H9 (cell line): ENCODE data around the gene OMA1. TPM values are rescaled to one million over a fixed set of nuclear protein-coding genes. Genes with fewer than 3 reads are reported as not detected.

Source experiments
- DNase-seq: peaks from one replicate; pipeline ENCODE4 v3.0.0-alpha.2; 2017
- H2AFZ ChIP-seq: one replicate; pipeline ENCODE4 v1.6.1; 2013; ENCODE audit warnings: mild to moderate bottlenecking, low read length, control low read depth, moderate library complexity
- H2AK5ac ChIP-seq: 2 replicates; pipeline ENCODE4 v1.6.1; 2013; ENCODE audit warnings: low read length, control low read depth, mixed read lengths; ENCODE audit not compliant: insufficient read length
- H2BK120ac ChIP-seq: one replicate; pipeline ENCODE4 v1.6.1; 2013; ENCODE audit warnings: low read depth, mild to moderate bottlenecking, low read length, control low read depth, inconsistent platforms; ENCODE audit not compliant: poor library complexity, severe bottlenecking
- H2BK12ac ChIP-seq: 2 replicates; pipeline ENCODE4 v1.6.1; 2013; ENCODE audit warnings: low read length, control low read depth, mixed read lengths, low read depth; ENCODE audit not compliant: insufficient read length
- H2BK15ac ChIP-seq: 2 replicates; pipeline ENCODE4 v1.6.1; 2013; ENCODE audit warnings: low read depth, low read length, control low read depth
- H2BK20ac ChIP-seq: one replicate; pipeline ENCODE4 v1.6.1; 2013; ENCODE audit warnings: low read depth, mild to moderate bottlenecking, low read length, control low read depth, inconsistent platforms; ENCODE audit not compliant: poor library complexity, severe bottlenecking
- H2BK5ac ChIP-seq: 2 replicates; pipeline ENCODE4 v1.6.1; 2013; ENCODE audit warnings: low read length, control low read depth, mixed read lengths; ENCODE audit not compliant: insufficient read length
- H3K14ac ChIP-seq: 2 replicates; pipeline ENCODE4 v1.6.1; 2013; ENCODE audit warnings: low read length, control low read depth; ENCODE audit not compliant: insufficient read depth
- H3K18ac ChIP-seq: 2 replicates; pipeline ENCODE4 v1.6.1; 2013; ENCODE audit warnings: low read depth, mild to moderate bottlenecking, mixed read lengths, low read length, control low read depth; ENCODE audit not compliant: insufficient read length
- H3K23ac ChIP-seq: 2 replicates; pipeline ENCODE4 v1.6.1; 2013; ENCODE audit warnings: low read length, control low read depth, mixed read lengths, low read depth; ENCODE audit not compliant: insufficient read length
- H3K23me2 ChIP-seq: 2 replicates; pipeline ENCODE4 v1.6.1; 2013; ENCODE audit warnings: low read depth, mild to moderate bottlenecking, mixed read lengths, low read length, control low read depth; ENCODE audit not compliant: insufficient read length, poor library complexity, severe bottlenecking
- H3K27ac ChIP-seq: 2 replicates; pipeline ENCODE4 v1.5.1; 2013; ENCODE audit warnings: low read length, control low read depth, mixed read lengths, low read depth; ENCODE audit not compliant: insufficient read length
- H3K27me3 ChIP-seq: 2 replicates; pipeline ENCODE4 v1.6.1; 2013; ENCODE audit warnings: low read length, control low read depth, inconsistent platforms; ENCODE audit not compliant: insufficient read depth
- H3K4ac ChIP-seq: 2 replicates; pipeline ENCODE4 v1.6.1; 2013; ENCODE audit warnings: low read depth, mild to moderate bottlenecking, control low read depth, inconsistent platforms, low read length, moderate library complexity
- H3K4me1 ChIP-seq: 2 replicates; pipeline ENCODE4 v1.6.1; 2013; ENCODE audit warnings: low read length, control low read depth, inconsistent platforms; ENCODE audit not compliant: insufficient read depth
- H3K4me2 ChIP-seq: 2 replicates; pipeline ENCODE4 v1.6.1; 2013; ENCODE audit warnings: low read length, control low read depth, mixed read lengths; ENCODE audit not compliant: insufficient read length, insufficient read depth
- H3K56ac ChIP-seq: 2 replicates; pipeline ENCODE4 v1.6.1; 2013; ENCODE audit warnings: low read depth, mild to moderate bottlenecking, mixed read lengths, low read length, control low read depth; ENCODE audit not compliant: insufficient read length
- H3K79me1 ChIP-seq: 2 replicates; pipeline ENCODE4 v1.6.1; 2013; ENCODE audit warnings: low read depth, mild to moderate bottlenecking, moderate library complexity, low read length, control low read depth, inconsistent platforms; ENCODE audit not compliant: insufficient read depth, poor library complexity, severe bottlenecking
- H3K79me2 ChIP-seq: 2 replicates; pipeline ENCODE4 v1.6.1; 2013; ENCODE audit warnings: low read length, control low read depth, inconsistent platforms; ENCODE audit not compliant: insufficient read depth
- H3K9ac ChIP-seq: 2 replicates; pipeline ENCODE4 v1.6.1; 2013; ENCODE audit warnings: low read length, control low read depth, mixed read lengths; ENCODE audit not compliant: insufficient read length; ENCODE audit errors: extremely low read depth
- H3K9me3 ChIP-seq: one replicate; pipeline ENCODE4 v1.6.1; 2013; ENCODE audit warnings: low read depth, low read length, inconsistent platforms; ENCODE audit not compliant: control insufficient read depth
- H3T11ph ChIP-seq: one replicate; pipeline ENCODE4 v1.6.1; 2013; ENCODE audit warnings: mild to moderate bottlenecking, low read length, control low read depth, inconsistent platforms
- H4K20me1 ChIP-seq: one replicate; pipeline ENCODE4 v1.6.1; 2013; ENCODE audit not compliant: control insufficient read depth, insufficient read length, insufficient read depth
- H4K5ac ChIP-seq: 2 replicates; pipeline ENCODE4 v1.6.1; 2013; ENCODE audit warnings: low read depth, mild to moderate bottlenecking, mixed read lengths, low read length, control low read depth; ENCODE audit not compliant: insufficient read length
- H4K8ac ChIP-seq: replicated peaks from 2 replicates; pipeline ENCODE4 v1.6.1; 2013; ENCODE audit warnings: low read length, control low read depth, mixed read lengths, low read depth; ENCODE audit not compliant: insufficient read length
- H4K91ac ChIP-seq: 2 replicates; pipeline ENCODE4 v1.6.1; 2013; ENCODE audit warnings: low read depth, mild to moderate bottlenecking, moderate library complexity, mixed read lengths, low read length, control low read depth; ENCODE audit not compliant: insufficient read length
- H3K27ac Mint-ChIP-seq, 3 experiments: 2 replicates in 2 of 3; 3 replicates in 1 of 3; pipeline ENCODE4 v1.8.0; 2020 to 2021; ENCODE audit warnings: mixed read lengths in 3 of 3, mild to moderate bottlenecking in 1 of 3, moderate library complexity in 1 of 3
- H3K27me3 Mint-ChIP-seq: 2 replicates; pipeline ENCODE4 v1.8.0; 2021; ENCODE audit warnings: low read depth, mild to moderate bottlenecking, moderate library complexity, mixed read lengths
- H3K36me3 Mint-ChIP-seq, 3 experiments: 2 replicates in 2 of 3; 3 replicates in 1 of 3; pipeline ENCODE4 v1.8.0; 2020 to 2021; ENCODE audit warnings: low read depth in 3 of 3, mixed read lengths in 3 of 3; ENCODE audit not compliant: insufficient read depth in 1 of 3
- H3K4me1 Mint-ChIP-seq, 2 experiments: 2 replicates each; pipeline ENCODE4 v1.8.0; 2020; ENCODE audit warnings: mixed read lengths in 2 of 2
- H3K4me3 Mint-ChIP-seq, 2 experiments: 2 replicates in 1 of 2; 3 replicates in 1 of 2; pipeline ENCODE4 v1.8.0; 2020 to 2021; ENCODE audit warnings: mild to moderate bottlenecking in 2 of 2, mixed read lengths in 2 of 2, moderate library complexity in 1 of 2
- H3K9me3 Mint-ChIP-seq, 2 experiments: 2 replicates in 1 of 2; 3 replicates in 1 of 2; pipeline ENCODE4 v1.8.0; 2020; ENCODE audit warnings: mild to moderate bottlenecking in 2 of 2, mixed read lengths in 2 of 2, moderate library complexity in 1 of 2
- WGBS: extraction: QIAGEN DNeasy Blood & Tissue Kit; methylation state at CpG from one replicate; pipeline ENCODE4 v1.1.7; 2013; ENCODE audit warnings: missing lambda C conversion rate, low lambda C conversion rate, mixed read lengths; ENCODE audit not compliant: insufficient read length; ENCODE audit errors: extremely low coverage; 5-methylcytosine and 5-hydroxymethylcytosine counted together
- total RNA-seq: library from RNA; stranded (reverse); gene quantifications from 2 replicates; pipeline ENCODE4 v1.2.1, GENCODE V29; 2021
- TF ChIP-seq, protein P1 (sequence below): fragments of 200-600 bp; sonication (generic); conservative IDR thresholded peaks from 3 replicates; pipeline ENCODE4 v1.8.0; 2021; ENCODE audit warnings: antibody characterized with exemption, mild to moderate bottlenecking

OMA1 gene
- total RNA-seq, 1 experiment from 2014 or later: 12.9 TPM

- no peak overlapping the region for H4K91ac ChIP-seq
- H3K36me3 Mint-ChIP-seq: no peaks in the 10 kb centered on the region
- no peak overlapping the region for H3K4me3 Mint-ChIP-seq
- H3T11ph ChIP-seq: no peak overlapping the region
- TF ChIP-seq, protein P1, sequence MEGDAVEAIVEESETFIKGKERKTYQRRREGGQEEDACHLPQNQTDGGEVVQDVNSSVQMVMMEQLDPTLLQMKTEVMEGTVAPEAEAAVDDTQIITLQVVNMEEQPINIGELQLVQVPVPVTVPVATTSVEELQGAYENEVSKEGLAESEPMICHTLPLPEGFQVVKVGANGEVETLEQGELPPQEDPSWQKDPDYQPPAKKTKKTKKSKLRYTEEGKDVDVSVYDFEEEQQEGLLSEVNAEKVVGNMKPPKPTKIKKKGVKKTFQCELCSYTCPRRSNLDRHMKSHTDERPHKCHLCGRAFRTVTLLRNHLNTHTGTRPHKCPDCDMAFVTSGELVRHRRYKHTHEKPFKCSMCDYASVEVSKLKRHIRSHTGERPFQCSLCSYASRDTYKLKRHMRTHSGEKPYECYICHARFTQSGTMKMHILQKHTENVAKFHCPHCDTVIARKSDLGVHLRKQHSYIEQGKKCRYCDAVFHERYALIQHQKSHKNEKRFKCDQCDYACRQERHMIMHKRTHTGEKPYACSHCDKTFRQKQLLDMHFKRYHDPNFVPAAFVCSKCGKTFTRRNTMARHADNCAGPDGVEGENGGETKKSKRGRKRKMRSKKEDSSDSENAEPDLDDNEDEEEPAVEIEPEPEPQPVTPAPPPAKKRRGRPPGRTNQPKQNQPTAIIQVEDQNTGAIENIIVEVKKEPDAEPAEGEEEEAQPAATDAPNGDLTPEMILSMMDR: no peak
- no peaks in the 10 kb centered on the region for H3K9me3 ChIP-seq
- H2AFZ ChIP-seq: no peak overlapping the region
- no peaks in the 10 kb centered on the region for H3K4me1 ChIP-seq
- H2AK5ac ChIP-seq: no peak overlapping the region
- H2BK12ac ChIP-seq: no peak overlapping the region
- H4K5ac ChIP-seq: no peak overlapping the region
- H3K79me1 ChIP-seq: no peaks in the 10 kb centered on the region
- H3K9ac ChIP-seq: no peak overlapping the region
- H3K27me3 Mint-ChIP-seq: no peaks in the 10 kb centered on the region; the same call in 1 of the 2 replicates
- no peak overlapping the region for H3K27ac ChIP-seq
- H3K27me3 ChIP-seq: no peaks in the 10 kb centered on the region
- H3K4ac ChIP-seq: no peak overlapping the region
- H3K18ac ChIP-seq: no peak overlapping the region
- no peak overlapping the region for H3K14ac ChIP-seq
- no peak overlapping the region for H2BK20ac ChIP-seq
- no peaks in the 10 kb centered on the region for H3K79me2 ChIP-seq
- DNase-seq: no peak
- H3K4me1 Mint-ChIP-seq: peaks cover 7 to 16% of the 10 kb centered on the region in 2 experiments
- WGBS: no CpG with 5 or more reads among the region's 5 CpGs
- no peak overlapping the region for H2BK15ac ChIP-seq
- H3K23me2 ChIP-seq: no peaks in the 10 kb centered on the region
- no peaks in the 10 kb centered on the region for H3K9me3 Mint-ChIP-seq
- no peak overlapping the region for H3K56ac ChIP-seq
- H3K4me2 ChIP-seq: no peak overlapping the region
- no peak overlapping the region for H4K8ac ChIP-seq
- no peak overlapping the region for H2BK5ac ChIP-seq
- no peak overlapping the region for H2BK120ac ChIP-seq
- no peak overlapping the region for H3K27ac Mint-ChIP-seq
- H4K20me1 ChIP-seq: no peaks in the 10 kb centered on the region
- H3K23ac ChIP-seq: no peak overlapping the region
Observed at GRCh38 chr1:58440696-58441095, 105.8 kb downstream of the OMA1 start.
